Thyroid gland (tissue), 4 donors: ENCODE results near the gene TMEM183A.

Experiments
- CTCF ChIP-seq, 6 experiments: fragments of 200-600 bp in 3 of 6; fragments of 450-650 bp in 3 of 6; sonication (generic) in 3 of 6; IDR thresholded peaks; one replicate each; pipeline ENCODE4 v1.5.1; 2016 to 2019; ENCODE audit warnings: antibody characterized with exemption in 6 of 6, mild to moderate bottlenecking in 2 of 6, inconsistent platforms in 1 of 6, moderate library complexity in 1 of 6
- POLR2A ChIP-seq, 2 donors: fragments of 450-650 bp; IDR thresholded peaks; one replicate each; pipeline ENCODE4 v1.6.1; 2017; ENCODE audit warnings: antibody characterized with exemption in 2 of 2, mild to moderate bottlenecking in 2 of 2, moderate library complexity in 1 of 2

GRCh38 chr1:203038891-203039608 lies 31.9 kb downstream of the TMEM183A start:
- peak in 5 of 6 experiments; percentile 57 to 87 (median 81) for TF ChIP-seq CTCF (IDR thresholded peaks at IDR 0.05)
- TF ChIP-seq POLR2A (IDR thresholded peaks at IDR 0.05) = no peak
